Measurements from ENCODE around the gene C1orf226.

The C1orf226 gene

DNA sequence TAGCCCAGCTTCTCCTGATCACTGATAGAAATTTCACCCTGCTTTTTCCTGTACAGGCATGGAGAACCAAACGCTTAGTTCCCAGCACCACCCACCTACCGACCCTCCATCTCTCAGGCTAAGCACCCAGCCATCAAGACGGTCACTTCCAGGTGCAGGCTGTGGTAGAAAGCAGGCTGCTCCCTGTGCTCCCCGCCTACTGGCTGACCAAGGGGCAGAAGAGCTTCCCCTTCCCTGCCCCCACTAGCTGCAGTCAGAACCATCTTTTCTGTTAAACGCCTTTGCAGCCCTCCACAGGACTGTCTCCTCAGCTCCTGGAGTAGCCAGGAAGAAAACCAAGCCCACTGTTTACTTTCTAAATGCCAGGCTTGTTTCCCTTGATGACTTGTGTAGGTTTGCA is 27.8 kb upstream of the C1orf226 start:
- peaks cover 0 to 8% of the 10 kb centered on the region in 2 experiments for H3K4me1 ChIP-seq (ENCODE audit: control insufficient read depth in 1 of 2, insufficient read depth in 1 of 2, low read depth in 1 of 2, low read length in 1 of 2)
- TF ChIP-seq, protein P1, sequence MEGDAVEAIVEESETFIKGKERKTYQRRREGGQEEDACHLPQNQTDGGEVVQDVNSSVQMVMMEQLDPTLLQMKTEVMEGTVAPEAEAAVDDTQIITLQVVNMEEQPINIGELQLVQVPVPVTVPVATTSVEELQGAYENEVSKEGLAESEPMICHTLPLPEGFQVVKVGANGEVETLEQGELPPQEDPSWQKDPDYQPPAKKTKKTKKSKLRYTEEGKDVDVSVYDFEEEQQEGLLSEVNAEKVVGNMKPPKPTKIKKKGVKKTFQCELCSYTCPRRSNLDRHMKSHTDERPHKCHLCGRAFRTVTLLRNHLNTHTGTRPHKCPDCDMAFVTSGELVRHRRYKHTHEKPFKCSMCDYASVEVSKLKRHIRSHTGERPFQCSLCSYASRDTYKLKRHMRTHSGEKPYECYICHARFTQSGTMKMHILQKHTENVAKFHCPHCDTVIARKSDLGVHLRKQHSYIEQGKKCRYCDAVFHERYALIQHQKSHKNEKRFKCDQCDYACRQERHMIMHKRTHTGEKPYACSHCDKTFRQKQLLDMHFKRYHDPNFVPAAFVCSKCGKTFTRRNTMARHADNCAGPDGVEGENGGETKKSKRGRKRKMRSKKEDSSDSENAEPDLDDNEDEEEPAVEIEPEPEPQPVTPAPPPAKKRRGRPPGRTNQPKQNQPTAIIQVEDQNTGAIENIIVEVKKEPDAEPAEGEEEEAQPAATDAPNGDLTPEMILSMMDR (IDR thresholded peaks at IDR 0.05), result no peak
- no peak overlapping the region for H3K27ac ChIP-seq
- H3K9me3 ChIP-seq, result no peaks in the 10 kb centered on the region
- no peaks in the 10 kb centered on the region for H3K27me3 ChIP-seq
- no peak overlapping the region for H3K4me3 ChIP-seq (ENCODE audit: low read depth in 1 of 2, low read length in 1 of 2)
- peaks cover 34% of the 10 kb centered on the region for H3K36me3 ChIP-seq

DNA sequence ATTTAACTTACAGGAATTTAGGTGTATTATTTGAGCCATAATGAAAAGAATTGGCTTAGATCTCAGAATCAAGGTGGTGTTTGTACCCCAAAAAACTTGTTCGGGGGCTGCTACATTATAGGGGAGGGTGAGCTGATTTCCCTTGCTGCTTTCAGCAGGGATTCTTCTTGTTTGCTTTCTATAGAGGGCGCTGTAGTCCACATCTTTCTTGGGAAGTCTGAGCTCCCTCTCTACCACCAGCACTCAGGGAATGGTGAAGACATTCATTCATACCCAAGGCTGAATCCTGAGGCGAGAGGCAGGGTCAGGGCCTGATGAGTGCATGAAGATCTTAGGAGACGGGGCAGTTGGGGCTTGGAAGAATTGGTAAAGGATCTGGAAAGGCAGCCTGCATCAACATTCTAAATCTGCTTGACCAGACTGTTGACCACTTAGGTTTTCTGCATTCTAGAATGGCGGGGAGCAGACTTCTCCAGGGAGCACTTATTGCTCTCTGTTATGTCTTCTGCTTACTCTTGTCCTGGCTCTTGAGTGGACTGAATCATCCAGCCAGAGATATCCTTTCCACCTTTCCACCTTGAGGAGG is 23.8 kb upstream of the C1orf226 start:
- no peak overlapping the region for H3K4me3 ChIP-seq (ENCODE audit: low read depth in 1 of 2, low read length in 1 of 2)
- H3K27ac ChIP-seq, result no peak overlapping the region
- H3K36me3 ChIP-seq, result peaks cover 56% of the 10 kb centered on the region
- no peaks in the 10 kb centered on the region for H3K9me3 ChIP-seq
- H3K4me1 ChIP-seq (ENCODE audit: control insufficient read depth in 1 of 2, insufficient read depth in 1 of 2, low read depth in 1 of 2, low read length in 1 of 2), result no peaks in the 10 kb centered on the region
- TF ChIP-seq, protein P1 (IDR thresholded peaks at IDR 0.05), result no peak
- H3K27me3 ChIP-seq, result no peaks in the 10 kb centered on the region

- H3K27ac ChIP-seq, result no peak overlapping the region
- H3K9me3 ChIP-seq, result no peaks in the 10 kb centered on the region
- no peaks in the 10 kb centered on the region for H3K27me3 ChIP-seq
- no peak overlapping the region for H3K4me3 ChIP-seq (ENCODE audit: low read depth in 1 of 2, low read length in 1 of 2)
- H3K4me1 ChIP-seq (ENCODE audit: control insufficient read depth in 1 of 2, insufficient read depth in 1 of 2, low read depth in 1 of 2, low read length in 1 of 2), result no peaks in the 10 kb centered on the region
- TF ChIP-seq, protein P1 (IDR thresholded peaks at IDR 0.05), result no peak
- peaks cover 60% of the 10 kb centered on the region for H3K36me3 ChIP-seq
Observed at GRCh38 chr1:162358928-162359327, 22.6 kb upstream of the C1orf226 start.

DNA sequence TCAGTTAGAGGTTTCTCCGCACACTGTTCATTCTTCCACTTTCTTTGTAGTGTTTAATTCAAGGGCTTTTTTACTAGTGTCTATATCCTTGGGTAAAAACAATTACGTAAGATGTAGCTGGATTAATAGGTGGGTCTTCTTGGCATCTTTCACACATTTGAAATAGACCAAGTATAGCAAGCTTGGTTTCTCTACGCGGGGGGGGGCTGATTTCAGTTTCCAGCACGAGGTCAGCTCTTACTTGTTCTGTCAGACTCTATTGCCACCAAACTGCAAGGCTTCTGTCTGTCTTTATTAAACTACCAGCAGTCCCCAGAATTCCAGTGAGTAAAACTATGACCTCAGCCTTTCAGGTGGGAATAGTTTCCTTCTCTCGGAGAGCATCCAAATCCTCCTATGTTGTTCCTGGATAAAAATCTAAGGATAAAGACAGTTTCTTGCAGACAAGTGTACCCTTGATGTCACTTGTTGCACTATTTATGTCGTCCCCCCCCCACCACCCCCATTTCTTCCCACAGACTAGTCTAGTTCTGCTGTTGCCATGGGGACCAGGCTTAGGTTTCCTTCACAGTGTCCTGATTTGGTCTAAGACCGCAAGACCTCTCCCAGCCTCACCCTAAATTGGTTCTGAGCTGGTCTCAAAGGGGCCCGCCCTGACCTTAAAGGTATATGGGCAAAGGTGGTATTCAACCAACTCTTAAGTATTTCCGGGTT is 21.8 kb upstream of the C1orf226 start:
- H3K4me3 ChIP-seq (ENCODE audit: low read depth in 1 of 2, low read length in 1 of 2), result no peak overlapping the region
- H3K36me3 ChIP-seq, result peaks cover 64% of the 10 kb centered on the region
- H3K27me3 ChIP-seq, result no peaks in the 10 kb centered on the region
- H3K27ac ChIP-seq, result no peak overlapping the region
- H3K9me3 ChIP-seq, result no peaks in the 10 kb centered on the region
- no peaks in the 10 kb centered on the region for H3K4me1 ChIP-seq (ENCODE audit: control insufficient read depth in 1 of 2, insufficient read depth in 1 of 2, low read depth in 1 of 2, low read length in 1 of 2)
- TF ChIP-seq, protein P1 (IDR thresholded peaks at IDR 0.05), result no peak

- Histone ChIP-seq H3K9me3 (no peaks in the 10 kb centered on the region), H3K27me3 (no peaks in the 10 kb centered on the region), H3K27ac (no peak overlapping the region), H3K4me3 (ENCODE audit: low read depth in 1 of 2, low read length in 1 of 2) (no peak overlapping the region), H3K4me1 (ENCODE audit: control insufficient read depth in 1 of 2, insufficient read depth in 1 of 2, low read depth in 1 of 2, low read length in 1 of 2) (no peaks in the 10 kb centered on the region), H3K36me3 (peaks cover 66% of the 10 kb centered on the region)
- TF ChIP-seq, protein P1 (IDR thresholded peaks at IDR 0.05), result no peak
Observed at GRCh38 chr1:162360237-162360873, 21.2 kb upstream of the C1orf226 start.
